GM03348 (cell line): ENCODE results near the gene HYPK.
"Not testable (repeated sequence)": the region's sequence is repeated elsewhere in the genome, so short reads cannot be mapped to it uniquely, and the experiment has no call there.

Experiments used
- DNase-seq: peaks from one replicate; pipeline ENCODE4 v3.0.0; 2012; ENCODE audit warnings: low spot score

HYPK gene

GRCh38 chr15:43795997-43796396, 4.4 kb upstream of the HYPK start:
- DNase-seq, result no peak

GRCh38 chr15:43796566-43796965, 3.8 kb upstream of the HYPK start:
- DNase-seq, result no peak

GRCh38 chr15:43799209-43799944, 1.0 kb upstream of the HYPK start:
- no peak for DNase-seq

- DNase-seq, result no peak
Observed at GRCh38 chr15:43799945-43800285, 484 bp upstream of the HYPK start, which contains the start of gene SERINC4. TSS of gene SERINC4 (minus strand) at chr15:43800220. CDS start at chr15:43799986, 234 bp downstream.

GRCh38 chr15:43802676-43803075, 2.3 kb downstream of the HYPK start:
- DNase-seq, result not testable (repeated sequence)

- no peak for DNase-seq
Observed at GRCh38 chr15:43808435-43808950, 8.1 kb downstream of the HYPK start.

GRCh38 chr15:43808960-43809678, 8.7 kb downstream of the HYPK start:
- no peak for DNase-seq

GRCh38 chr15:43815064-43815463, 14.7 kb downstream of the HYPK start:
- DNase-seq, result not testable (repeated sequence)

- DNase-seq, result no peak
Observed at GRCh38 chr15:43821505-43821904, 21.1 kb downstream of the HYPK start.

GRCh38 chr15:43824302-43825246, 24.2 kb downstream of the HYPK start, which contains the start of gene MFAP1:
TSS of gene MFAP1 (minus strand) at chr15:43824690. CDS start at chr15:43824569, 121 bp downstream.
- peak; percentile 98 for DNase-seq

- not testable (repeated sequence) for DNase-seq
Observed at GRCh38 chr15:43825305-43825704, 24.9 kb downstream of the HYPK start.

- no peak for DNase-seq
Observed at GRCh38 chr15:43826029-43826507, 25.7 kb downstream of the HYPK start.

- peak; percentile 93 for DNase-seq
Observed at GRCh38 chr15:43826508-43827341, 26.3 kb downstream of the HYPK start, which contains the start of gene WDR76. TSS of gene WDR76 (plus strand) at chr15:43827002. CDS start at chr15:43827033, 31 bp downstream.

GRCh38 chr15:43828061-43828657, 27.8 kb downstream of the HYPK start:
- peak; percentile 32 for DNase-seq

- DNase-seq, result not testable (repeated sequence)
Observed at GRCh38 chr15:43829951-43830540, 29.6 kb downstream of the HYPK start.

GRCh38 chr15:43830691-43831275, 30.4 kb downstream of the HYPK start:
- not testable (repeated sequence) for DNase-seq

- DNase-seq, result not testable (repeated sequence)
Observed at GRCh38 chr15:43831519-43832052, 31.2 kb downstream of the HYPK start.

GRCh38 chr15:43832485-43832884, 32.1 kb downstream of the HYPK start:
- DNase-seq, result not testable (repeated sequence)

GRCh38 chr15:43845421-43845820, 45.0 kb downstream of the HYPK start:
- DNase-seq, result no peak
